ENCODE results near the gene EIPR1. TPM values are rescaled to one million over a fixed set of nuclear protein-coding genes. Genes with fewer than 3 reads are reported as not detected.

EIPR1 gene
- polyA plus RNA-seq, 1 experiment = 49.2 TPM

DNA sequence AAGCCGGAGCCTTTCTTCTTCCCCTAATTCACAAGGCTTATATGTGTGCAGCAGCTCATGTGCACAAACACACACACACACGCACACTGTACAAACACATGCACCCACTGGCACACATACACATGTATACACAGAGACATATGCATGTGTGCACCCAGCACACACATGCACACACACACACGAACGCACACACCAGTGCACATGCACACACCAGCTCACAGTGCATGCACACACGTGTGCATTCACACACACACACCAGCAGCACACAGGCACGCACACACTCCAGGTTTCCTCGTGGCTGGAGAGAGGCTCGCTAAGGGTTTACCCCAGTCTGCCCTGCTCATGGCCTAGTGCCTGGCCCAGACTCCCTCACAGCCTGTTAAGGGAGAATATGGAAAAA, 234.0 kb downstream of the EIPR1 start:
- Histone ChIP-seq H3K36me3 (ENCODE audit: control insufficient read depth, insufficient read depth, low read length) (no peaks in the 10 kb centered on the region), H3K27me3 (ENCODE audit: control insufficient read depth, insufficient read depth, low read length) (no peaks in the 10 kb centered on the region), H3K4me3 (ENCODE audit: low read depth, low read length) (no peak overlapping the region)
- TF ChIP-seq CTCF (IDR thresholded peaks at IDR 0.05; ENCODE audit: insufficient read depth, low read depth, low read length) = no peak
- ChIA-PET POLR2A (no interaction called here), CTCF (no interaction called here)
- no peak for DNase-seq (ENCODE audit: low read depth)

DNA sequence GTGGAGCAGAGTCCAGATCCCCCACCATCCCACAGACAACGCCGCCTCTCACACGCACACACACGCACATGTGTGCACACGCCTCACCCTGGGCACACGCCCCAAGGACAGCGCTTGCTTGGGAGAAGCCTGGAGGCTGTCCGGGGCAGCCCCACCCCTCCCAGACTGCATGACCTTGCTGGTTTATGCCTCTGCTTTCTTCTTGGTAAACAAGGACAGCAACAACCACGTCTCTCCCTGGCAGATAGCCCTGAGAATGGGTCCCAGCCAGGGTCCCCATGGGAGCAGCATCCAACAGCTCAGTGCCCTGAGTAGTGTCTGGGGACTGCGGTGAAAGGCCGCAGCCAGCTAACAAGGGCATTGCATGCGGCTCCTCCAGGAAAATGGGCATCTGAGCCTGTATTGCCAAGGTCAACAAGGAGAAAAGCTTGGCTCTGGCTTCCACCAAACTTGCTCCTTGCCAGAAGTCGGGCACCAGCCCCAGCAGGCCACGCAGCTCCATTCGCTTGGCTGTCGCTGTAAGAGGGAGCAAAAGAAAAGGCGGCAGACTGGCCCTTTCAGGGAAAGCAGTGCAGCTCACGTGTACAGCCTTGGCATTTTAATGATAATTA, 234.6 kb downstream of the EIPR1 start:
- no peak for TF ChIP-seq CTCF (IDR thresholded peaks at IDR 0.05; ENCODE audit: insufficient read depth, low read depth, low read length)
- Histone ChIP-seq H3K27me3 (ENCODE audit: control insufficient read depth, insufficient read depth, low read length) (no peaks in the 10 kb centered on the region), H3K36me3 (ENCODE audit: control insufficient read depth, insufficient read depth, low read length) (no peaks in the 10 kb centered on the region), H3K4me3 (ENCODE audit: low read depth, low read length) (no peak overlapping the region)
- no peak for DNase-seq (ENCODE audit: low read depth)
- ChIA-PET POLR2A (no interaction called here), CTCF (no interaction called here)

DNA sequence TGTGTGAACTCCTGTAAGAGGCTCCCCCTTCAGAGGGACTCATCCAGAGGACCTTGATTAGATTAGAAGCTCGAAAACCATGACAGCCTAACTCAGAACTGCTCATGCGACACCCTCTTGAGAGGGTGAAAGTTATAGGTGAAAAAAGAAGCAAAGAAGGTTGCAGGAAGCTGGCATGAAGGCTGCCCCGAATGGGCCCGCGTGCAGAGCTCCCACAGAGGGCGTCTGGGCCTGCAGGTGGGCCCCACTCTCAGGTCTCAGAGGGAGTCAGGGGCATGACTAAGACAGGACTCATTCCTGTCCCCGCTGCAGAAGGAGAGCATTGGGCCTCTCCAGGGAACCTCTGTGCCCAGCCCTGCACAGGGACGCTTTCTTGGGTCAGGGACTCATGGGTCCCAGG, 235.4 kb downstream of the EIPR1 start:
- no peak for DNase-seq (ENCODE audit: low read depth)
- POLR2A ChIA-PET = no interaction called here

GRCh38 chr2:3141696-3142095, 235.9 kb downstream of the EIPR1 start:
- Histone ChIP-seq H3K36me3 (ENCODE audit: control insufficient read depth, insufficient read depth, low read length) (no peaks in the 10 kb centered on the region), H3K4me3 (ENCODE audit: low read depth, low read length) (no peak overlapping the region), H3K27me3 (ENCODE audit: control insufficient read depth, insufficient read depth, low read length) (no peaks in the 10 kb centered on the region)
- DNase-seq (ENCODE audit: low read depth) = no peak
- ChIA-PET POLR2A (no interaction called here), CTCF (interaction anchor here (1.1 kb wide), 1 partner anchor 27 kb away, joined by 3 read pairs; no protein-coding TSS in a partner anchor)
- TF ChIP-seq CTCF (IDR thresholded peaks at IDR 0.05; ENCODE audit: insufficient read depth, low read depth, low read length) = no peak

More for the DNA sequence above, 235.4 kb downstream of the EIPR1 start:
- no peak overlapping the region for H3K4me3 ChIP-seq (ENCODE audit: low read depth, low read length)
- CTCF ChIA-PET = interaction anchor here (1.1 kb wide), 1 partner anchor 26 kb away, joined by 3 read pairs; no protein-coding TSS in a partner anchor
- no peaks in the 10 kb centered on the region for H3K36me3 ChIP-seq (ENCODE audit: control insufficient read depth, insufficient read depth, low read length)
- no peak for TF ChIP-seq CTCF (IDR thresholded peaks at IDR 0.05; ENCODE audit: insufficient read depth, low read depth, low read length)
- H3K27me3 ChIP-seq (ENCODE audit: control insufficient read depth, insufficient read depth, low read length) = no peaks in the 10 kb centered on the region

- H3K4me3 ChIP-seq (ENCODE audit: low read depth, low read length) = no peak overlapping the region
- POLR2A ChIA-PET = no interaction called here
- CTCF ChIA-PET = interaction anchor here (1.0 kb wide), 1 partner anchor 159 kb away, joined by 3 read pairs; no protein-coding TSS in a partner anchor
- H3K27me3 ChIP-seq (ENCODE audit: control insufficient read depth, insufficient read depth, low read length) = no peaks in the 10 kb centered on the region
- H3K36me3 ChIP-seq (ENCODE audit: control insufficient read depth, insufficient read depth, low read length) = no peaks in the 10 kb centered on the region
- no peak for TF ChIP-seq CTCF (IDR thresholded peaks at IDR 0.05; ENCODE audit: insufficient read depth, low read depth, low read length)
- no peak for DNase-seq (ENCODE audit: low read depth)
Observed at GRCh38 chr2:3139906-3140305, 237.7 kb downstream of the EIPR1 start.

Other genes starting within 250 kb of the EIPR1 start
- gene TRAPPC12, start 1.9 kb upstream of the EIPR1 start, polyA plus RNA-seq (2011; rRNA removed) = 30.5 and 57.8 TPM in 2 replicates
- 53.3 and 57.6 TPM in 2 replicates for gene ADI1, start 141.7 kb upstream of the EIPR1 start, polyA plus RNA-seq (2011; rRNA removed)
- gene RNASEH1, start 180.5 kb upstream of the EIPR1 start, polyA plus RNA-seq (2011; rRNA removed) = 19.3 and 19.7 TPM in 2 replicates
- gene RPS7, start 197.4 kb upstream of the EIPR1 start, polyA plus RNA-seq (2011; rRNA removed) = 1,722 and 1,770 TPM in 2 replicates
- 0.07 and 0.15 TPM in 2 replicates for gene COLEC11, start 217.3 kb upstream of the EIPR1 start, polyA plus RNA-seq (2011; rRNA removed)